ENCODE measurements around the gene MORN2. TPM values are rescaled to one million over a fixed set of nuclear protein-coding genes. Genes with fewer than 3 reads are reported as not detected.
A peak's percentile ranks its signal among the peaks of the same experiment; 100 is the strongest.

Gene MORN2
- total and polyA plus RNA-seq, 4 experiments from 2014 or later: 0.49 to 5.9 (median 2.4) TPM

DNA sequence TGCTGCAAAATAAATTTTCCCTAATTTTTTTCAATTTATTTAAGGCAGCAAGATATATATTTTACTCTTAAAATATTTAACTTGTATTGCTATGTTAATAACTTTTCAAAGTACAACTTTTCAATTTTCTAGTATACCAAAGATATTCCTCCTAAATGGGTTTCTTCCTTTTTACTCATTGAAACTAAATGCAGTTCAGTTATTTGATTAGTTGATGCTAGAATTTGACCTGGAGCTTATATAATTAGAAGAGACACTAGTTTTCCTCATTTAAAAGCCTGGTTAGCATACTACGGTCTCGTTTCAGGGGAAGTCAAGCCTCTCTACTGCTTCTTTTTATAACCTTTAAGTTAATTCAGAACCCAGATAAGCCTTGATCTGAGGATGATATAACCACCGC is 13.8 kb downstream of the MORN2 start, which contains the start of gene ARHGEF33:
Gene ARHGEF33 (plus strand): TSS at position 301 of the 400 bp plus-strand sequence. CDS start 29,573 bp downstream, outside the sequence.
- H3K4me3 ChIP-seq (ENCODE audit: low read length in 2 of 2): no peak within 1 kb of the TSS
- Mint-ChIP-seq H3K27ac (no peak within 1 kb of the TSS), H3K4me3 (no peak within 1 kb of the TSS), H3K4me1 (no peaks in the 10 kb centered on the region), H3K27me3 (peaks cover 0 to 1% of the 10 kb centered on the region in 2 donors), H3K9me3 (no peaks in the 10 kb centered on the region), H3K36me3 (peaks cover 0 to 2% of the 10 kb centered on the region in 2 donors)
- no peaks in the 10 kb centered on the region for H3K36me3 ChIP-seq (ENCODE audit: insufficient read depth, low read length)
- no peaks in the 10 kb centered on the region for H3K4me1 ChIP-seq (ENCODE audit: insufficient read depth, low read length)
- no peak within 1 kb of the TSS for H3K27ac ChIP-seq (ENCODE audit: low read depth, low read length)
- H3K9me3 ChIP-seq (ENCODE audit: control insufficient read depth in 1 of 2, low read length in 2 of 2): no peaks in the 10 kb centered on the region
- ChIA-PET POLR2A (ENCODE audit: partially characterized antibody) (no interaction called here), CTCF (ENCODE audit: partially characterized antibody) (no interaction called here)
- no peaks in the 10 kb centered on the region for H3K27me3 ChIP-seq (ENCODE audit: insufficient read depth, low read length)
- intact Hi-C loops (cut with micrococcal nuclease): no loop called here
- no peak for DNase-seq

DNA sequence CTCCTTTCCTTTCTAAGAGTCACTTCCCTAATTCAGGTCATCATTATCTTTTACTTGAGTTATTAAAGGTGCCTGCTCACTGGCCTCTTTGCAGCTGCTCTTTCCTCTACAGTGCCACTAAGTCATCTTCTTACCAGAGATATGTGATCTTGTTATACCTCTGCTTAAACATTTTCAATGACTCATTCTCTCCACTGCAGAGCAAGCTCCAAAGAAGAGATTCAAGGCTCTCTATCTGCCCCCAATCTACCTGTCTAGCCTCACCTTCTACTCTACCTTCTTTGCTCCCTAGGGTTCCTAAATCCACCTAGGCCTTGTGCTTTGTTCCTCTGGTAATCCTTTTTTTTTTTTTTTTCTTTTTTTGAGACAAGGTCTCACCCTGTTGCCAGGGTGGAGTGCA is 17.0 kb downstream of the MORN2 start:
- Mint-ChIP-seq H3K9me3 (no peaks in the 10 kb centered on the region), H3K27ac (no peak overlapping the region), H3K4me3 (no peak overlapping the region), H3K27me3 (peaks cover 0 to 7% of the 10 kb centered on the region in 2 donors), H3K36me3 (no peaks in the 10 kb centered on the region), H3K4me1 (no peaks in the 10 kb centered on the region)
- H3K27me3 ChIP-seq (ENCODE audit: insufficient read depth, low read length): no peaks in the 10 kb centered on the region
- H3K4me3 ChIP-seq (ENCODE audit: low read length in 2 of 2): no peak overlapping the region
- no peaks in the 10 kb centered on the region for H3K9me3 ChIP-seq (ENCODE audit: control insufficient read depth in 1 of 2, low read length in 2 of 2)
- no peak overlapping the region for H3K27ac ChIP-seq (ENCODE audit: low read depth, low read length)
- no peaks in the 10 kb centered on the region for H3K4me1 ChIP-seq (ENCODE audit: insufficient read depth, low read length)
- POLR2A ChIA-PET (ENCODE audit: partially characterized antibody): interaction anchor here (0.6 kb wide), 1 partner anchor 1934 kb away, joined by 6 read pairs; no protein-coding TSS in a partner anchor
- CTCF ChIA-PET (ENCODE audit: partially characterized antibody): no interaction called here
- no peak for DNase-seq
- intact Hi-C loops (cut with micrococcal nuclease): no loop called here
- no peaks in the 10 kb centered on the region for H3K36me3 ChIP-seq (ENCODE audit: insufficient read depth, low read length)

DNA sequence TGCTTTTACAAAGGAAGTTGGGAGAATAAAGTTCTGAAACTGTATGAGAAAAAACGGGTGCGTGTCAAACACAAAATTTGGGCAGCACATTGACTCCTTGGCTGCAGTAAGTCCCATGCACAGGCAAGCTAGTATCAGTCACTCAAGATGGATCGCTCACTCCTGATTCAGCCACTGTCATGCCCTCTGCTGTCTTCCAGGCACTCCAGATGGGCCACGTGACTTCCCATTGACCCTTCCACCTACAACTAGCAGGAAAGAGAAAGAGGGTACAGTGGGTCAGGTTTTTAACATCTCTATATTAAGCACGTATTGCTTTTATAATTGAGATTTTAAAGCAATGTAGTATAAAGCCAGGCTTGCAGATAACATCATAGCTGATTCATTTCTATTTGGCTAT is 22.5 kb downstream of the MORN2 start:
- no peaks in the 10 kb centered on the region for H3K9me3 ChIP-seq (ENCODE audit: control insufficient read depth in 1 of 2, low read length in 2 of 2)
- Mint-ChIP-seq H3K9me3 (no peaks in the 10 kb centered on the region), H3K4me1 (no peaks in the 10 kb centered on the region), H3K4me3 (no peak overlapping the region), H3K36me3 (no peaks in the 10 kb centered on the region), H3K27me3 (peaks cover 1 to 8% of the 10 kb centered on the region in 2 donors), H3K27ac (no peak overlapping the region)
- POLR2A ChIA-PET (ENCODE audit: partially characterized antibody): no interaction called here
- DNase-seq: no peak
- CTCF ChIA-PET (ENCODE audit: partially characterized antibody): no interaction called here
- H3K4me3 ChIP-seq (ENCODE audit: low read length in 2 of 2): no peak overlapping the region
- no peak overlapping the region for H3K27ac ChIP-seq (ENCODE audit: low read depth, low read length)
- H3K4me1 ChIP-seq (ENCODE audit: insufficient read depth, low read length): no peaks in the 10 kb centered on the region
- no peaks in the 10 kb centered on the region for H3K27me3 ChIP-seq (ENCODE audit: insufficient read depth, low read length)
- H3K36me3 ChIP-seq (ENCODE audit: insufficient read depth, low read length): no peaks in the 10 kb centered on the region
- intact Hi-C loops (cut with micrococcal nuclease): no loop called here

DNA sequence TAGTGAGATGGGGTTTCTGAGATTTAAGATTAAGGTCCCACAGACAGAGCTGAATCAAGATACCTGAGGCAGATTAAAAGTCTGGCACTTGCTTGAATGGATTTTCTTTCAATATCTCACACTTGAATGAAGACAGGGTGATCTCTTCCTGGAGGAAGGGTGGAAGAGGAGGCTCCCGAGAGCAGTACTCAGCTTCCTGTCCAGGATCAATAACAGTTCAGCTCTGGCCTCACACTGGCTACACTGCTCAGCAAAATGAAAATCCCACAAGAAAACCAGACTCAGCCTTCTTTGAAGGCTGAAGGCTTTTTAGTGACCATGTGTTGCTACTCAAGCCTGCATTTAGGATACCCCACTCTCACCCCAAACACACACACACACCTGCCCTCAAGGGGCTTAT is 24.9 kb downstream of the MORN2 start:
- no peak overlapping the region for H3K27ac Mint-ChIP-seq

DNA sequence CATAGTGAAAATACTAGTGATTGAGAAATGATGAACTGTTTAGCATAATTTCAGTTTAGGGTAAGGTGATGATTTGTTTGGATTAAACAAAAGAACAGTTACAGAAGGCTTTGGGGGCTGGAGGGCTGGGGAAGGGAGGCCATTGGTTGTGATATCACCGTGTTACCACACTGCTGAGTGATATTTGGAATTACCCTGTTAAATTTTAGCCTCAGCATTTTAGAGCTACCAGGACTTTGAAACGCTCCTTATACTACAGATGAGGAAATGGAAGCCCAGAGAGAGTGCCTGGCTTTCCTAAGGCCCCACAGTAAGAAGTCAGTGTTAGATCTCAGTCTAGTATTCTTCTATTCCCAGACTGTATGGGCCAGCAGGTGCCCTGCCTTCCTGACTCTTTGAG is 29.5 kb downstream of the MORN2 start:
- Mint-ChIP-seq H3K9me3 (no peaks in the 10 kb centered on the region), H3K27ac (peak overlapping the region in 1 of 7 donors; percentile 23), H3K27me3 (no peaks in the 10 kb centered on the region), H3K4me3 (no peak overlapping the region), H3K36me3 (no peaks in the 10 kb centered on the region), H3K4me1 (peaks cover 3 to 13% (median 7%) of the 10 kb centered on the region in 4 donors)
- Histone ChIP-seq H3K4me3 (ENCODE audit: low read length in 2 of 2) (no peak overlapping the region), H3K36me3 (ENCODE audit: insufficient read depth, low read length) (no peaks in the 10 kb centered on the region), H3K27ac (ENCODE audit: low read depth, low read length) (no peak overlapping the region), H3K4me1 (ENCODE audit: insufficient read depth, low read length) (no peaks in the 10 kb centered on the region), H3K27me3 (ENCODE audit: insufficient read depth, low read length) (no peaks in the 10 kb centered on the region), H3K9me3 (ENCODE audit: control insufficient read depth in 1 of 2, low read length in 2 of 2) (no peaks in the 10 kb centered on the region)
- ChIA-PET POLR2A (ENCODE audit: partially characterized antibody) (no interaction called here), CTCF (ENCODE audit: partially characterized antibody) (no interaction called here)
- DNase-seq: no peak
- intact Hi-C loops (cut with micrococcal nuclease): no loop called here

More for the DNA sequence above, 24.9 kb downstream of the MORN2 start:
- no peaks in the 10 kb centered on the region for H3K4me1 ChIP-seq (ENCODE audit: insufficient read depth, low read length)
- H3K4me3 Mint-ChIP-seq: no peak overlapping the region
- no peaks in the 10 kb centered on the region for H3K27me3 ChIP-seq (ENCODE audit: insufficient read depth, low read length)
- DNase-seq: no peak
- CTCF ChIA-PET (ENCODE audit: partially characterized antibody): interaction anchor here (2.1 kb wide), 1 partner anchor 47 kb away, joined by 6 read pairs; no protein-coding TSS in a partner anchor
- intact Hi-C loops (cut with micrococcal nuclease): no loop called here
- no peaks in the 10 kb centered on the region for H3K4me1 Mint-ChIP-seq
- H3K36me3 ChIP-seq (ENCODE audit: insufficient read depth, low read length): no peaks in the 10 kb centered on the region
- peaks cover 1 to 8% of the 10 kb centered on the region in 2 donors for H3K27me3 Mint-ChIP-seq
- H3K9me3 ChIP-seq (ENCODE audit: control insufficient read depth in 1 of 2, low read length in 2 of 2): no peaks in the 10 kb centered on the region
- H3K9me3 Mint-ChIP-seq: no peaks in the 10 kb centered on the region
- H3K4me3 ChIP-seq (ENCODE audit: low read length in 2 of 2): no peak overlapping the region
- POLR2A ChIA-PET (ENCODE audit: partially characterized antibody): no interaction called here
- H3K36me3 Mint-ChIP-seq: no peaks in the 10 kb centered on the region
- no peak overlapping the region for H3K27ac ChIP-seq (ENCODE audit: low read depth, low read length)

DNA sequence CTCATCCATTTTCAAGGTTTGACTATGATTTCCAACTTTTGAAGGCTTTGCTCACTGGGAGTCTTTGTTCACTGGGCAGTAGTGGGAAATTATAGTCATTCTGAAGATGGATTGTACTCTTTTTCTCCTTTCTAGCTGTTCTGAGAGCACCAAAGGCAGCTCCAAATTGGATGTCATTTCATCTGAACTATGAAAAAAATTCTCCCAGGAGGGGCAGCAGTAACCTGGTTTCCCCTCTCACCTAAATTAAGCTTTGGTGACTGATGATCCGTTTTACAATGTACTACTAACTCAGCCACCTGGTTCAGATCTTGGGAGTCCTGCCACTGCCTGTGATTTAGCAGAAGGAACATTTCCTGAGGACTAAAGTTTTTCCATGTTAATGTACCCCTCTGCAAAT is 31.5 kb downstream of the MORN2 start:
- CTCF ChIA-PET (ENCODE audit: partially characterized antibody): interaction anchor here (0.7 kb wide), 1 partner anchor 12 kb away, joined by 4 read pairs; no protein-coding TSS in a partner anchor
- Histone ChIP-seq H3K4me3 (ENCODE audit: low read length in 2 of 2) (no peak overlapping the region), H3K36me3 (ENCODE audit: insufficient read depth, low read length) (no peaks in the 10 kb centered on the region), H3K9me3 (ENCODE audit: control insufficient read depth in 1 of 2, low read length in 2 of 2) (no peaks in the 10 kb centered on the region), H3K27ac (ENCODE audit: low read depth, low read length) (no peak overlapping the region), H3K27me3 (ENCODE audit: insufficient read depth, low read length) (no peaks in the 10 kb centered on the region), H3K4me1 (ENCODE audit: insufficient read depth, low read length) (no peaks in the 10 kb centered on the region)
- peaks cover 3 to 13% (median 7%) of the 10 kb centered on the region in 4 donors for H3K4me1 Mint-ChIP-seq
- H3K36me3 Mint-ChIP-seq: no peaks in the 10 kb centered on the region
- H3K27ac Mint-ChIP-seq: no peak overlapping the region
- no peaks in the 10 kb centered on the region for H3K9me3 Mint-ChIP-seq
- DNase-seq: no peak
- H3K27me3 Mint-ChIP-seq: no peaks in the 10 kb centered on the region
- intact Hi-C loops (cut with micrococcal nuclease): no loop called here
- H3K4me3 Mint-ChIP-seq: no peak overlapping the region
- POLR2A ChIA-PET (ENCODE audit: partially characterized antibody): no interaction called here

DNA sequence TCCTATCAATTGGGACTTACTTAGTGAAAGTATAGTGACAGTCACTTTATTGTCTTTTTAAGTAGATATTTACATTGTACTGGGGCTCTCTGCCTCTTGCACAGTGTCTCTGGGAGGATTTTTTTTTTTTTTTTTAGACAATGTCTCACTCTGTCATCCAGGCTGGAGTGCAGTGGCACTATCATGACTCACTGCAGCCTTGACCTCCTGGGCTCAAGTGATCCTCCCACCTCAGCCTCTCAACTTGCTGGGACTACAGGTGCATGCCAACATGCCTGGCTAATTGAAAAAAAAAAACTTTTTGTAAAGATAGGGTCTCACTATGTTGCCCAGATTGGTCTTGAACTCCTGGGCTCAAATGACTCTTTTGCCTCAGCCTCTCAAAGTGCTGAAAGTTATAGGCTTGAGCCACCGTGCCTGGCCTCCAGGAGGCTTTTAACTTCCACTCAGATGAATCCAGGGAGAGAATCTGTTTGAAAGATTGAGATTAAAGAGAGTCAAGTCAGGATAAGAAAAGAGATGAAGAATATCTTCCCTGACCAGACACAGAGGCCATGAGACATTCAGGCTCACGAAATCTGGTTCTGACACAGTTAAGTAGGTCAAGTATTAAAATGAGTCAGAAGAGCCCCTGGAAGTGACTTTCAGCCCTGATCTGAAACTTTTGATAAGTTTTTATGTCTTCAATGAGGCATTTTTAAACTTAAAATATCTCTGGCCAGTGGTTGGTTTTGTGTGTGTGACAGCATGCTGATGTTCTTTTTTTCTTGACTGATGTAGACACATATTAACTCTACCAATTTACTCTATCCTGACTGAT is 32.2 kb downstream of the MORN2 start:
- H3K27me3 ChIP-seq (ENCODE audit: insufficient read depth, low read length): no peaks in the 10 kb centered on the region
- no peak overlapping the region for H3K4me3 ChIP-seq (ENCODE audit: low read length in 2 of 2)
- peak overlapping the region in 2 of 7 donors; percentile 16 to 20 for H3K27ac Mint-ChIP-seq
- H3K9me3 Mint-ChIP-seq: no peaks in the 10 kb centered on the region
- no peak for DNase-seq
- no peaks in the 10 kb centered on the region for H3K36me3 Mint-ChIP-seq
- intact Hi-C loops (cut with micrococcal nuclease): no loop called here
- POLR2A ChIA-PET (ENCODE audit: partially characterized antibody): no interaction called here
- CTCF ChIA-PET (ENCODE audit: partially characterized antibody): interaction anchor here (0.7 kb wide), 1 partner anchor 11 kb away, joined by 4 read pairs; no protein-coding TSS in a partner anchor
- H3K4me1 Mint-ChIP-seq: peaks cover 3 to 13% (median 7%) of the 10 kb centered on the region in 4 donors
- no peak overlapping the region for H3K27ac ChIP-seq (ENCODE audit: low read depth, low read length)
- H3K4me3 Mint-ChIP-seq: no peak overlapping the region
- H3K9me3 ChIP-seq (ENCODE audit: control insufficient read depth in 1 of 2, low read length in 2 of 2): no peaks in the 10 kb centered on the region
- no peaks in the 10 kb centered on the region for H3K27me3 Mint-ChIP-seq
- no peaks in the 10 kb centered on the region for H3K4me1 ChIP-seq (ENCODE audit: insufficient read depth, low read length)
- no peaks in the 10 kb centered on the region for H3K36me3 ChIP-seq (ENCODE audit: insufficient read depth, low read length)
